ENCODE measurements around the gene MID1.

- no peak for TF ChIP-seq CTCF (IDR thresholded peaks at IDR 0.05; ENCODE audit: low read depth, low read length)
- TF ChIP-seq POLR2A (IDR thresholded peaks at IDR 0.05; ENCODE audit: extremely low read depth, insufficient read length) = no peak
- TF ChIP-seq MAX (IDR thresholded peaks at IDR 0.05; ENCODE audit: low read depth, low read length) = no peak
These were observed 91.0 kb downstream of the MID1 start for GRCh38 chrX:10529344-10529743.

Measured in NB4 (cell line).